GM20431 (cell line): ENCODE measurements around the gene CCDC77.
"Not testable (repeated sequence)": the region's sequence is repeated elsewhere in the genome, so short reads cannot be mapped to it uniquely, and the experiment has no call there.

ENCODE experiments used
- in situ Hi-C: fragments of 300-500 bp; cut with MseI, MboI; formaldehyde crosslinking; loops from one replicate; pipeline ENCODE4 v1.15.0; 2020; ENCODE audit warnings: low sequenced_read_pairs; ENCODE audit not compliant: unreplicated experiment

CCDC77 gene

DNA sequence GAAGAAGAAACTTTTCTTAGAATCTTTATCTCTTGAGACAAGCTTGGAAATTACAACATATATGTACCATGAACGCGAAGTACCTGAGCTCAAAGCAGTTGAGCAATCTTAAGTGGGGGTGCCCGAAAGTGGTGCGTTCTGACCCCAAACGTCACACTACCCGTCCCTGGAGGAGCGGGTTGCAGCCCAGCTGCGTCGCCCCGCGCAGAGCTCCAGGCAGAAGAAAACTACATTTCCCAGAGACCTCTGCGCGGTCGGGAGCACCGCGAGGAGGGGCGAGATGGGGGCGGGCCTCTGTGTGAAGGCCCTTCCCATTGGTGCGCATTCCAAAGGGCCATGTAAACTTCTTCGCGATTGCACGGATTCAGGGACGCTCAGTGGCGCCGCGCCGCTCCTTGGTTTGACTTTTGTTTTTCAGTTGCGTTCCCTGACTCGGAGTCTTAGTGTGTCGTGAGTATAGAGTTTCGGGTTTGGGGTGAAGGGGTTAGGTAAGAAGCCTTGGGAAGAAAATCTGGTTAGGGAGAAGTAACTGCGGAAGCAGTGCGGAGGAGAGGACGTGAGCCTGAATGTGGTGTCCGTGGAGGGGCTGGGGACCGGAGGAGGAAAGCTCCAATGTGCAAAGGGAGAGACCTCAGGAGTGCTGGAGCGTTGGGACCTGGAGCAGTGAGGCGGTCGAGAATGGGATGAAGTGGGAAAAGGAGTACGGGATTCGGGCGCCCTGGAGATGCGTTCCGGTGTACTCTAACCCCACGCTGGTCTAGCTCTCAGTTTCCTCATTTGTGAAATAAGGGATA, at the start of gene CCDC77:
Gene CCDC77, plus strand, starts transcription at position 410 of the 794 bp plus-strand sequence. CDS start 7,740 bp downstream, outside the sequence.
- in situ Hi-C loops = no loop called here

DNA sequence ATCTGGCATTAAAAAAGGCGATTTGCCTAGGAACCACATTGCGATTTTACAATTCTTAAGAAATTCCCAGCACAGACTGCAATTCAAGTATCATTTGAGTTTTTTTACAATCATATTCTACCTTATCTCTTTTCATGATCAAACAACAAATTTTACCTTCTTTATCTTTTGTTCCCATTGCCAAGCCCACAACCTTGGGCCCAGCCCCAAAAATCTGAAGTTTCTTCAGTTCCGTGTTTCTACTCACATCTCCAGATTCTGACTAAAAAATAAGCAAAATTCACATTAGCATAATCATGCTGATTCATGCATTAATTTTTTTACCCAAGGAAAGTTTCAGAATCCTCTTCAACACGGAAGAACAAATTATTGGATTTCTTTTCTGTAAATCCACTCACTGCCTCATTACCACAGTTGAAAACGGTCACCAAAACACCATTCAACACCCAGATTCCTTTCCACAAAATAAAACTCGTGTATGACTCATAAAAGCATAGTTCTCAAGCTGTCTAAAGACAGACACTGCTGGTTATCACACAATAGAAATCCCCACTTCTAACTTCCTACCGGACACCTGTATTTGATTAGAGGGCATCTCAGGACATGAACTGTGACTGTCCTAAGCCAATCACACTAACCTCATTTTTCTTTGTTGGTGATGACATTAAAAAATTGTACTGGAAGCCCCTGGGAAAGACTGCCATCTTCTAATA, 45.0 kb upstream of the CCDC77 start:
- in situ Hi-C loops = no loop called here

DNA sequence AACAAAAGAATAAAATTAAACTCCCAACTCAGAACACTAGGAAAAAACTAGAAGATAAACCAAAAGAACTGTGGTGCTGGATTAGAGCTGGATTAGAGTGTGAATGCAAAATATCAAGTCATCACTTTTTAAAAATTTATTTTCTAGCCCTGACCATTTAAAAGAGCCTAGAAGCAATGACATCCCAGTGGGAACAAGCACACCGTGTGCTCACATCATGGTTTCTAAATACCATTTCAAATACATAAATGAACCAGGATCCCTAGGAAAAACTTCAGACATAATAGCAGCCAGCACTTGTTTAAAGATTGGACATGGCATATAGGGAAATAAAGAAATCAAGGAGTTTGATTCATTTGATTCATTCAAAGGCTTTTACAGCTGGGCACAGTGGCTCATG, 42.4 kb upstream of the CCDC77 start:
- in situ Hi-C loops = no loop called here

DNA sequence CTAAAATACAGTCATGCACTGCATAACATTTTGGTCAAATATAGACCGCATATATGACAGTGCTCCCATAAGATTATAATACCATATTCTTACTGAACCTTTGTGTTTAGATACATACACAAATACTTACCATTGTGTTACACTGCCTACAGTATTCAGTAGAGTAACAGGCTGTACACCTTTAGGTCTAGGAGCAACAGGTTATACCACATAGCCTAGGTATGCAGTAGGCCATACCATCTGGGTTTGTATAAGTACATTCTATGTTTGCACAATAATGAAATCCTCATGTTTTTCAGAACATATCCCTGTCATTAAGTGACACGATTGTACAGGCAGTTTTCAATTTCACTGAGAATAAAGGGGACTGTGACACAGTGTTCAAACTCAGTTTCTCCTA, 34.6 kb upstream of the CCDC77 start:
- in situ Hi-C loops = no loop called here

DNA sequence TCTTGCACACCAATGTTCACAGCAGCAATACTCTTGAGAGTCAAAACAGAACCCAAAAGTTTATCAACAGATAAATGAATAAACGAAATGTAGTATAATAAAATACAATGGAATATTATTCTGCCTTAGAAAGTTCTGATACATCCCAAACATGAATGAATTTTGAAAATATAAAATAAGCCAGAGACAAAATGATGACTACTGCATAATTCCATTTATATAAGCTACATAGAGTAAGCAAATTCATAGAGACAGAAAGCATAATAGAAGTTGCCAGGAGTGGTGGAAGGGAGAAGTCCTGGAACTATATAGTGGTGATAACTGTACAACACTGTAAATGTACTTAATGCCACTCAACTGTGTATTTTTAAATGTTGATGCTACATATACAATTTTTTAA, 33.5 kb upstream of the CCDC77 start:
- in situ Hi-C loops = no loop called here

DNA sequence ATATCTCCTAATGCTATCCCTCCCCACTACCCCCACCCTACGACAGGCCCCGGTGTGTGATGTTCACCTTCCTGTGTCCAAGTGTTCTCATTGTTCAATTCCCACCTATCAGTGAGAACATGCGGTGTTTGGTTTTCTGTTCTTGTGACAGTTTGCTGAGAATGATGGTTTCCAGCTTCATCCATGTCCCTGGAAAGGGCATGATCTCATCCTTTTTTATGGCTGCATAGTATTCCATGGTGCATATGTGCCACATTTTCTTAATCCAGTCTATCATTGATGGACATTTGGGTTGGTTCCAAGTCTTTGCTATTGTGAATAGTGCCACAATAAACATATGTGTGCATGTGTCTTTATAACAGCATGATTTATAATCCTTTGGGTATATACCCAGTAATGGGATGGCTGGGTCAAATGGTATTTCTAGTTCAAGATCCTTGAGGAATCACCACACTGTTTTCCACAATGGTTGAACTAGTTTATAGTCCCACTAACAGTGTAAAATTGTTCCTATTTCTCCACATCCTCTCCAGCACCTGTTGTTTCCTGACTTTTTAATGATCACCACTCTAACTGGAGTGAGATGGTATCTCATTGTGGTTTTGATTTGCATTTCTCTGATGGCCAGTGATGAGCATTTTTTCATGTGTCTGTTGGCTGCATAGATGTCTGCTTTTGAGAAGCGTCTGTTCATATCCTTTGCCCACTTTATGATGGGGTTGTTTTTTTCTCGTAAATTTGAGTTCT, 30.5 kb upstream of the CCDC77 start:
- in situ Hi-C loops = not testable (repeated sequence)

DNA sequence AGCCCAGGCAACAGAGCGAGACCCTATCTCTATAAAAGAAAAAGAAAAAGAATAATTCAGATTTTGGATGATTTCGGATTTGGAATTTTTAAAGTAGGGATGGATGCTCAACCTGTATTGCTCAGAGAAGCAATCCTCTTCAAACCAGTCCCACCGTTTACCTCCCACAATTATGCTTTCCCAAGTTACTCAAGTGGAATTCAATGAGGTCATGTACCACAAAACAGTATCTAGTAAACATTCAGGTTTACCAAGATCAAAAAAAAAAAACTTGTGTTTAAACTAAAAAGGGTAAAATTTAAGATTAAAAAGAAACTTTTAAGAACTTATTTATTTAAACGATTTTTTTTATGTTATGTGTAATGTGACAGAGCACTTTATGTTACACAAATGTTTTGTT, 14.8 kb upstream of the CCDC77 start:
- in situ Hi-C loops = no loop called here

DNA sequence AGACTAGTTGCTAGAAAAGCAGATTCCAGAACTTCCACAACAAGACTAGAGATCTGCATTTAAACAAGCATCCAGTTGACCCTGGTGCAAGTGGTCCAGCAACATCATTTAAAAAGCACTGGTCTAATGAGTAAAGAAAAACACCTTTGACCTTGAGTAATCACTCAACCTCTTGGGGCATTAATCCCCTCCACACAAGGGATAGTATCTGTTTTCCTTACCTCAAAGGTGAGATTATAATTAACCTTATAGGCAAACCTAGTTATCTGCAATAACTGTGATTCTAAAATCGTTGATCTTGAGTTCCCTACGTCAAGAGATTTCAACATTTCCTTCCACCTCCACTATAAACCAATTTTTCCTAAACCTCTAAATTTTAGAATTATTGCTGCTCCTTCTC, 13.4 kb upstream of the CCDC77 start:
- in situ Hi-C loops = no loop called here

DNA sequence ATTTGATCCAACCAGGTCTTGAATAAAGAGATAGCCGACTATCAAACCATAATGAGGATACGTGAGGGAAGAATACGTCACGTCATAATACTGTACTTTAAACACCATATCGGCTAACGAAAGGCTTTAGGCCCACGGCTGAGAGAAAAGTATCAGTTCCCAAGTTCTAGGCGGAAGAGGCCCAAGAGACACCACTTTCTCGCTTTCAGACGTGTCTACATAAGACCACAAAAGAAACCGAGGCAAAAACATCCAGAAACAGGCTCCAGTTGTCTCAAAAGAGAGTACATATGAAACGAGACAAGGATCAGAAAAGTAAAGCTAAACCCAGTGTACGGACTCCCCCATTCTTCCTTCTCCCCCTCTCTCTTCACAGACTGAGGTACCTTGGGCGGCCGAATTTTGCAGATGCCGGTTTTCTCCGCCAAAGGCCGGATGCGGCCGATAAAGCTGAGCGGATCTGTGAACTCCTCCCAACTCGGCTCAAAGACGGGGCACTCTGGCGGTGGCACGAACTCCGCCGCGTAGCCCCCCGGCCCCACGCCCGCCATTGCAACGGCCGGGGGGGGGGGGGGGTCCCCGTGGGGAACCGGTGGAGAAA, 12.8 kb upstream of the CCDC77 start:
- in situ Hi-C loops = no loop called here

DNA sequence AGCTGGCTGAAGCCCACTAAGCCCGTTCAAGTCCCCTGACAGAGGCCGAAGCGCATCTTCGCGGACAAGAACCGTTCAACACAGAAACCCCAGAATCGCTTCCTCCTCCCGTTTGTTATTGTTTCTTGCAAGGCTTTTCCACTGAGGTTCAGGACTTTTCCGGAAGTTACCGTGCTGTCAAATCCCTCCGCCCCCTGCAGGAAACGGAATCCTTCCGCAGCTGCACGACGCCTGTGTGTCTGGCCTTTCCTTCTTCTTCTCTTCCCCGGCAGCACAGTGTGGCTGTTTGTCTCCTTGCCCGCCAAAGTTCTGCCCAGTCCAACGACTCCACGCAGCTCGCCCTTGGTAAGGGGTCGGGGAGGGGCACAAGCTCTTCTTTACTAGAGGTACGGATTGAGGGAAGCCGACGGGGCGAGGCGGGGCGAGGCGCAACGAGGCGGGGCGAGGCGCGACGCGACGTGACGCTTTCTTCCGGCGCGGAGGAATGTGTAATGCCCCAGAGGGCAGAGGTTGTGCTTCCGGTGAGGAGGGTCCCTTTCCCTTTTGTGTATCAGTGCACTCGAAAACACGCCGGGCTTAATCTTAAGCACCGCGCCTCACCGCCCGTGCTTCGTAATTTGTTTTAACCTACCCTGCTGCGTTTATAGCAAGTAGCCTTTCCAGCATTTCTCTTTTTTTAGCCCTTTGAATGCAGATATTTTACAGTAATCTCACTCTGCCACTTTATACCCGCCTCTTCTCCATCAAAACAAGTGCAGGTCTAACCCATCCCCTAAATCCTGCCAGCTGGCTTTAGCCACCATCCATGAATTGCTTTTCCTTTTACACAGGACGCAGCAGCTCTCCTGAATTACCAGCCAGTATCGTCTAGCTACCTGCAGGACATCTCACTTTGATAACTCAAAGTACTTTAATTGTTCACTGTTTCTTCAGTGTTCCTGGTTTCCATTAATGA, 12.0 kb upstream of the CCDC77 start, which contains the start of gene KDM5A:
Gene KDM5A, minus strand, starts transcription at position 179 of the 955 bp plus-strand sequence. CDS start 229 bp downstream, outside the sequence.
- in situ Hi-C loops = no loop called here

DNA sequence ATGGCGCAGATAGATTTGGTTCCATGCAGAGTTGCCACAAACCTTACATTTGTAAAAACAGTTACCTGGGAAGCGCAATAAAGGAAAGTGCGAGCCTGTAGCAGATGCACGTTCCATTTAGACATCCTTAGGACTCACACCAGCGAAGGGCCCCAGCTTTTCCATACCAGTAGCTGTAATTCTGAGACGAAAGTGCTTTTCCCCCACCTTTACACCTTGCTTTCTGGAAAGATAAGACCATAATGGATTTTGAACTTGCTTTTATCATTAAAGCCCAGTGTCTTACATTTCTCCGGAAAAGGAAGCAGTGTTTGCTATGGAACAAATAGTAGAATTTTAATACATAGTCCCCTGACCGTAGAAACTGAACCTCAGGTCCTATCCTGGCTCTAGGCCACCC, 616 bp upstream of the CCDC77 start:
- in situ Hi-C loops = no loop called here

DNA sequence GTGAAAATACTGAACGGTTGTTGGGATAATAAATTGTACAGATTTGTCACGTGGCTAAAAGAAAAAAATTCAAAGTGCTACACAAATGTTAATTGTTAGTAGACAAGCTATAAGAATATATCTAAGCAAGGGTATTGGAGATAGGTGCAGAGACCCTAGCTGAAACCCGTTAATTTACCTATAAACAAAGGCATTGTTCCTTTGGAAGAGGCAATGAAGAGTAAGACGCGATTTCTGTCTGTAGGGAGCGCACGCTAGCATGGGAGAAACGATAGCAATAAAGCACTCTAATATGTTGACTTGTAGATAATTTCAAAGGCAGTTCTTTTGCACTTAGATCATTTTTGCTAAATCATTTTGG, 565 bp downstream of the CCDC77 start:
- in situ Hi-C loops = no loop called here

DNA sequence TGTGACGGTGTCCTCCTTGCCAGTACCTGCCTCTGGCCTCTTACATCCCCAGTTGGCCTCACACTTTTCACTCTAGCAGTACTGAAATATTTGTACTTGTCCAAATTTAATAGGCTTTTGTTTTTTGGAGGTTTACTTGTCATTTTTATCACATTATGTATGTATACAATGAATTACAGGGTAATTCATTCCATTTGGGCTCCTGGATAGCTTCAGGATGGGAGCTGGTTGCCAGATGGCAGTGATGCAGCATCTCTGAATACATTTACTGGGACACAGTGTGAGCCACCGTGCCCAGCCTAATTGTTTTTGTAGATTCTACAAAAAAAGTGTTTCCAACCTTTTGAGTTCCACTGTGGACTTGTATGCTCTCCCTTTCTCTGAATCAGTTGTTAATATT, 13.4 kb downstream of the CCDC77 start:
- in situ Hi-C loops = no loop called here

DNA sequence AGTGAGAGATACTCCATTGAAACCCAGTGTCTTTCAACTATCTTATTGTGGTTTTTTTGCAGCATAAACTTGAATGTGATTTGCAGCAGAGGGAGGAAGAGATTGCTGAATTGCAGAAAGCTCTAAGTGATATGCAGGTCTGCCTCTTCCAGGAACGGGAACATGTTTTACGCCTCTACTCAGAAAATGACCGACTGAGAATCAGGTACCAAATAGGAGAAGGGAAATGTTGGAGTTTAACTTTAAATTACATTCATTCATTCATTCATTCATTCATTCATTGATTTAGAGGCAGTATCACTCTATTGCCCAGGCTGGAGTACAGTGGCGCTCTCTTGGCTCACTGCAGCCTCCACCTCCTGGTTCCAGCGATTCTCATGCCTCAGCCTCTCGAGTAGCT, 17.0 kb downstream of the CCDC77 start:
- in situ Hi-C loops = no loop called here

DNA sequence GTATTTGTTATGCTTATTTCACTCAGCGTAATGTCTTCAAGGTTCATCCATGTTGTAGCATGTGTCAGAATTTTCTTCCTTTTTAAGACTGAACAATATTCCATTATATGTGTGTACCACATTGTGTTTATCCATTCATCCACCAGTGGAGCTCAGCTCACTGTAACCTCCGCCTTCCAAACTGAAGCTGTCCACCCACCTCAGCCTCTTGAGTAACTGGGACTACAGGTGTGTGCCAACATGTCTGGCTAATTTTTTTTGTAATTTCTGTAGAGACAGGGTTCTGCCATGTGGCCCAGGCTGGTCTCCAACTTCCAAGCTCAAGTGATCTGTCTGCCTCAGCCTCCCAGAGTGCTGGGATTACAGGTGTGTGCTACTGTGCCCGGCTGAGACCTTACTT, 21.1 kb downstream of the CCDC77 start:
- in situ Hi-C loops = no loop called here

DNA sequence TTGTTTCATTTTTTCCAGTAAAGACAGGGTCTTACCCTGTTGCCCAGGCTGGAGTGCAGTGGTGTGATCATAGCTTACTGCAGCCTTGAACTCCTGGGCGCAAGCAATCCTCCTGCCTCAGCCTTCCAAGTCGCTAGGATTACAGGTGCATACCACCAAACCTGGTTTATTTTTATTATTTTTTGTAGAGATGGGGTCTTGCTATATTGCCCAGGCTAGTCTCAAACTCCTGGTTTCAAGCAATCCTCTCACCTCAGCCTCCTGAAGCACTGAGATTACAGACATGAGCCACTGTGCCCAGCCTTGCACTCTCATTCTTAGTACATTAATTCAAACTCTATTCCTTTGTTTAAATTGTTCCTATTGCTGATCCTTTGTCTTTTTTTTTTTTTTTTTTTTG, 34.3 kb downstream of the CCDC77 start:
- in situ Hi-C loops = not testable (repeated sequence)

DNA sequence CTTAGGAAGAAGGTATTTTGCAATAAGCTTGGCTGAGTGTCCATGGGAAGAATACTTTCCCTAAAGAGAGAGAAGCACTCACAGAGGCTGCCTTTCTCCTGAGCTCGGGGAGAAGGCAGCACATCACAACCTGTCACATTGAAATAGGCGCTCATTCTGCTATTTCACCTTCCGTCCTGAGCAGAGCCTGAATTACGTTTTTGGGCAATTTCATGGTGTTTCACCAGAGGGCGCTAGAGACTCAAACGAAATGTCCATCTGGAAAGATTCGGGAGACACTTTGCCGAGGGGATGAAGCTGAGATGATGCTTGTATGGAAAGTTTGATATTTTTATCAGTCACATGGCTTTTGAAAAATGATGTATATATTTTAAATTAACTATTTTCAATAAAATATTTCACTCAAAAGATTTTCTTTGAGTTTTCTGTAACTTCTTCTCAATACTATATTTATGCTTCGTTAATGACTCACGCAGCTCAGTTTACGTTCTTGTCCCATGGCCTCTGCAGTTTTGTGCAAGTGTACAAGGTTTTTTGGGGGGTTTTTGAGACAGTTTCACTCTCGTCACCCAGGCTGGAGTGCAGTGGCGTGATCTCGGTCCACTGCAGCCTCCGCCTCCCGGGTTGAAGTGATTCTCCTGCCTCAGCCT, 40.9 kb downstream of the CCDC77 start:
- in situ Hi-C loops = no loop called here

DNA sequence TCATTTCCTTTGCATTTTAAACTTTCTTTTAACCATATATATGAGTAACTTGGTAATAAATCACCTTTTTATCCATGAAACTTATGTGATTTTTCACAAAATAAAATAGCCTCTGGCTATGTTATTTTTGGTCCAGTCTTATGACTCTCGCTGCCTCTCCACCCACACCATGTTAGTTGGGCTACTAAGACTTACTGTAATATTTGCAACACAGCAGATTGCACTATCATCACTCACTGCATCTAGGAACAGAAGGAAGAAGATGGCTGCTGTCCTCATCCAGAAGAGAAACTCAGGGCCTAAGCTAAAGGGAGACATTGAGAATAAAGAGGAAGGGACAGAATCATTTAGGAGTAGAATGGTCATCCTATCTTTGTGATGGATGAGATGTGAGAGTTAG, 45.7 kb downstream of the CCDC77 start:
- in situ Hi-C loops = no loop called here

DNA sequence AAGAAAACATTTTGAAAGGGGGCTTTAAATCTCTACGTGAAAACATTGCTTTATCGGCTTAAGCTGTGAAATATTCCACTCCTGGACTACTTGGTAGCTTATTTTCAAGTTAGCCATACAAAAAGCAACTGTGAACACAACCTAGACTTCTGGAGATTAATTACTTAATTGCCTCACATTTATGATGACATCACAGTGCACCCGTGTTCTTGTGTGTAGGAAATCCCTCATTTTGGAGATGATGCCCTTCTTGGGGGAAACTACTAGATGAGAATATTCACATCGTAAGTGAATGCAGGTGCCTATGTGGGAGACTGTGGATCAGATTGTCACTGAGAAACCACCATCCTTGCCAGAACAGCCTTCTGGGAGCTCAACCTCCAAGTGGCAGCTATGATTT, 47.8 kb downstream of the CCDC77 start:
- in situ Hi-C loops = no loop called here
